Large intestine (tissue), 3 donors: ENCODE measurements around the gene SETD1B. TPM values are rescaled to one million over a fixed set of nuclear protein-coding genes. Genes with fewer than 3 reads are reported as not detected.
"Not testable (repeated sequence)": the region's sequence is repeated elsewhere in the genome, so short reads cannot be mapped to it uniquely, and the experiment has no call there.

ENCODE experiments used
- DNase-seq, 2 donors: peaks; one replicate each; pipeline versions ENCODE4 v3.0.0 to v3.0.0-alpha.2; 2013
- H3K27ac ChIP-seq: one replicate; pipeline ENCODE4 v1.5.1; 2013; ENCODE audit warnings: low read length
- H3K27me3 ChIP-seq: 2 replicates; pipeline ENCODE4 v1.6.1; 2013; ENCODE audit warnings: low read length; ENCODE audit not compliant: control insufficient read depth, insufficient read depth
- H3K36me3 ChIP-seq: 2 replicates; pipeline ENCODE4 v1.6.1; 2013; ENCODE audit warnings: low read length; ENCODE audit not compliant: control insufficient read depth, insufficient read depth
- H3K4me1 ChIP-seq: one replicate; pipeline ENCODE4 v1.6.1; 2013; ENCODE audit warnings: low read length; ENCODE audit not compliant: control insufficient read depth, insufficient read depth
- H3K4me3 ChIP-seq: one replicate; pipeline ENCODE4 v1.5.1; 2013; ENCODE audit warnings: low read length
- H3K9me3 ChIP-seq: one replicate; pipeline ENCODE4 v1.6.1; 2013; ENCODE audit warnings: mild to moderate bottlenecking, low read depth, low read length, moderate library complexity; ENCODE audit not compliant: control insufficient read depth
- WGBS: methylation state at CpG from one replicate; pipeline ENCODE4 v1.1.5; 2013; ENCODE audit warnings: low lambda C conversion rate; ENCODE audit not compliant: insufficient coverage; 5-methylcytosine and 5-hydroxymethylcytosine counted together
- polyA plus RNA-seq: library from polyadenylated mRNA; unstranded; fragments of 120-200 nt; gene quantifications from one replicate; pipeline ENCODE4 v1.2.1, GENCODE V29; 2013

Gene SETD1B
- polyA plus RNA-seq, 1 donor: 14.2 TPM

DNA sequence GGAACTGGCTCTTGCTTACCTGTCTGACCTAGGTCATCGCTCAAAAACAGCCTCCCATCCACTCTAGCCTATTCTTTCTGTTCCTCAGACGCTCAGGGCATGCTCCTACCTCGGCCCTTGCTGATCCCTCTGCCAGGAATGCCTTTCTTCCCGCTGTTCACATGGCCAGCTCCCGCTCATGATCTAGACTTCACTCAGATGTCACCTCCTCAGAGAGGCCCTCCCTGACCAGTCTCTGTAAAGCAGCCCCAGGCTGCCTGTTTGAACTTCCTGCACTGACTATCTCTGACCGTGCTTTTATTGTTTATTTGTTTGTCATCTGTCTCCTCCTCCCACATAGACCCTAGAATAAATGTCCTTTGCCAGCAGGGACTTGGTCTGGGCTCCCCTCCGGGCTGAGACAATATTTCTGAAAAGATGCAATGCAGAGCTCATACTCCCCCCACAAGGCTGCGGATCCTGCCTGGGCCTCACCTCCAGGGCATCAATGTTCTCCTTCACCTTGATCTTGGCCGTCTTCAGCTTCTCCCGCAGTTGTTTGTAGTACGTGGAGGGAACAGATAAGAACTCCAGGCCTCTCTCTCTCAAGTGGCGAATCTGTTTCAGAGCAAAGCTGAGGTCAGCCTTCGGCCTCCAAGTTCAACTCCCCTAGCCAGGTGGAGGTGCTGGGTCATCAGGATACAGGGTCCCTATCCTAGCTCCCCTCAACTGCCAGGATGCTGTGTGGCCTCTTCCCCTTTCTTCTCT lies 39.6 kb downstream of the SETD1B start:
- no peak overlapping the region for H3K4me3 ChIP-seq
- DNase-seq: no peak
- H3K9me3 ChIP-seq: no peaks in the 10 kb centered on the region
- no peaks in the 10 kb centered on the region for H3K36me3 ChIP-seq
- no peaks in the 10 kb centered on the region for H3K27me3 ChIP-seq
- peaks cover 4% of the 10 kb centered on the region for H3K4me1 ChIP-seq
- H3K27ac ChIP-seq: no peak overlapping the region
- WGBS: 63% methylated on average over 4 of the region's 13 CpGs

- Histone ChIP-seq H3K4me1 (no peaks in the 10 kb centered on the region), H3K9me3 (no peaks in the 10 kb centered on the region), H3K36me3 (no peaks in the 10 kb centered on the region), H3K27me3 (no peaks in the 10 kb centered on the region), H3K4me3 (no peak overlapping the region), H3K27ac (no peak overlapping the region)
- no peak for DNase-seq
- WGBS: no CpG with 5 or more reads among the region's 1 CpG
Measured at GRCh38 chr12:121845701-121846100, 41.9 kb downstream of the SETD1B start.

- no CpG with 5 or more reads among the region's 6 CpGs for WGBS
- H3K4me3 ChIP-seq: no peak overlapping the region
- H3K36me3 ChIP-seq: no peaks in the 10 kb centered on the region
Measured at GRCh38 chr12:121849211-121849610, 45.4 kb downstream of the SETD1B start.

GRCh38 chr12:121849665-121850064 lies 45.9 kb downstream of the SETD1B start:
- no peaks in the 10 kb centered on the region for H3K27me3 ChIP-seq
- H3K4me1 ChIP-seq: no peaks in the 10 kb centered on the region
- no peaks in the 10 kb centered on the region for H3K36me3 ChIP-seq
- no CpG with 5 or more reads among the region's 13 CpGs for WGBS
- H3K27ac ChIP-seq: no peak overlapping the region
- no peaks in the 10 kb centered on the region for H3K9me3 ChIP-seq
- no peak for DNase-seq
- H3K4me3 ChIP-seq: no peak overlapping the region

More at GRCh38 chr12:121849211-121849610, 45.4 kb downstream of the SETD1B start:
- Histone ChIP-seq H3K27ac (no peak overlapping the region), H3K9me3 (no peaks in the 10 kb centered on the region), H3K27me3 (no peaks in the 10 kb centered on the region), H3K4me1 (no peaks in the 10 kb centered on the region)
- no peak for DNase-seq

DNA sequence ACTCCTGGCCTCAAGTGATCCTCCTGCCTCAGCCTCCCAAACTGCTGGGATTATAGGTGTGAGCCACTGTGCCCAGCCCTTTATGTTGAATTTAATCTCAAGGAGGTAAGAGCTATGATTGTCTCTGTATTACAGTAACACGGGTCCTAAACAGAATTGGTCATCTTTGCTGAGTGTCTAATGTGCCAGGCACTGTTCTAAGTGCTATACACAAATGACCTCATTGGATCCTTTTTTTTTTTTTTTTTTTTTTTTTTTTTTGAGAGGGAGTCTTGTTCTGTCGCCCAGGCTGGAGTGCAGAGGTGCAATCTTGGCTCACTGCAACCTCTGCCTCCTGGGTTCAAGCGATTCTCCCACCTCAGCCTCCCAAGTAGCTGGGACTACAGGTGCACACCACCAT lies 48.6 kb downstream of the SETD1B start:
- H3K4me3 ChIP-seq, H3K36me3 ChIP-seq, H3K27me3 ChIP-seq, H3K9me3 ChIP-seq, DNase-seq, H3K4me1 ChIP-seq, H3K27ac ChIP-seq: not testable (repeated sequence)
- no CpG with 5 or more reads among the region's 3 CpGs for WGBS

DNA sequence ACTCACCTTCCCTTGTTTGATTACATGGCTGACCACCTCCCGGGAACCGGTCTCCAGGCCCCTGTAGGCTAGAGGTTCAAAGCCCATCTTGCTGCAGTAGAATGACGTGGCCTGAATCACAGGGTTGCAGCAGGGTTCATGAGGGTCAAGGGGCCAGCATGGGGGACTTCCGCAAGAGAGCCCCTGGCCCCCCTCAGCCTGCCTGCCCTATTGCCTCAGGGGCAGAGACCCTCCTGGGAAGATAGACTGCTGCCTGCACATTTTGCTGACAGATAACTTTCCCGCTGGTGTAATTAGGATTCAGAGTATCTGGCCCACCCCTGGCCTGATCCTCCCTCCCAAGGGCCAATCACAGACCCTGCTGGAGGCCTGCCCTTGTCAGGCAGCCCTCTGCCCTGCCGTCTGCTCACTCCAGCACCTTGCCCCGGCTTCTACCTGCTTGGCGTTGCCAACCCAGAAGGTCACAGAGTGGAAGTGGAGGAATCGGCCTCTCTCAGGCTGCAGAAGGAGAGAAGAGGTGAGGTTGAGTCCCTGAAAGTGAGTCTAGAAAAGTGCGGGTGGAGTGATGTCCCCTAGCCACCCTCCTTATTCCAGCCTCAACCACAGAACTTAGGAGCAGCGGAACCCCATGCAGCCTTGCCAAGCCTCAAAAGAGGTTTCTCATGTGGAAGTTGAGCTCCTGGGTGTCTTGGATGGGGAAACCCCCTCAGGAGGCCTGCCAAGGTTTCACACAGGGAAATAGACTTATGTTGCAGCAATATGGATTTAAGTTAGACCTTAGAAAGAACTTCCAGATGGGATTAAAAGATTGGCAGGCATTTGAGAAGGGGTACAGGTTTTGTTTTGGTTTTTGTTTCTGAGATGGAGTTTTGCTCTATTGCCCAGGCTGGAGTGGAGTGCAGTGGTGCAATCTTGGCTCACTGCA lies 53.8 kb downstream of the SETD1B start:
- Histone ChIP-seq H3K27ac (no peak overlapping the region), H3K36me3 (no peaks in the 10 kb centered on the region), H3K9me3 (no peaks in the 10 kb centered on the region), H3K4me3 (no peak overlapping the region), H3K4me1 (no peaks in the 10 kb centered on the region), H3K27me3 (no peaks in the 10 kb centered on the region)
- peak in 1 of 2 donors; percentile 48 for DNase-seq
- whole genome bisulfite sequencing: no CpG with 5 or more reads among the region's 11 CpGs

GRCh38 chr12:121858318-121858661 lies 54.5 kb downstream of the SETD1B start:
- H3K9me3 ChIP-seq: no peaks in the 10 kb centered on the region
- no peaks in the 10 kb centered on the region for H3K36me3 ChIP-seq
- WGBS: no CpG with 5 or more reads among the region's 10 CpGs
- H3K27me3 ChIP-seq: no peaks in the 10 kb centered on the region
- no peaks in the 10 kb centered on the region for H3K4me1 ChIP-seq
- H3K4me3 ChIP-seq: no peak overlapping the region
- no peak overlapping the region for H3K27ac ChIP-seq
- DNase-seq: no peak

DNA sequence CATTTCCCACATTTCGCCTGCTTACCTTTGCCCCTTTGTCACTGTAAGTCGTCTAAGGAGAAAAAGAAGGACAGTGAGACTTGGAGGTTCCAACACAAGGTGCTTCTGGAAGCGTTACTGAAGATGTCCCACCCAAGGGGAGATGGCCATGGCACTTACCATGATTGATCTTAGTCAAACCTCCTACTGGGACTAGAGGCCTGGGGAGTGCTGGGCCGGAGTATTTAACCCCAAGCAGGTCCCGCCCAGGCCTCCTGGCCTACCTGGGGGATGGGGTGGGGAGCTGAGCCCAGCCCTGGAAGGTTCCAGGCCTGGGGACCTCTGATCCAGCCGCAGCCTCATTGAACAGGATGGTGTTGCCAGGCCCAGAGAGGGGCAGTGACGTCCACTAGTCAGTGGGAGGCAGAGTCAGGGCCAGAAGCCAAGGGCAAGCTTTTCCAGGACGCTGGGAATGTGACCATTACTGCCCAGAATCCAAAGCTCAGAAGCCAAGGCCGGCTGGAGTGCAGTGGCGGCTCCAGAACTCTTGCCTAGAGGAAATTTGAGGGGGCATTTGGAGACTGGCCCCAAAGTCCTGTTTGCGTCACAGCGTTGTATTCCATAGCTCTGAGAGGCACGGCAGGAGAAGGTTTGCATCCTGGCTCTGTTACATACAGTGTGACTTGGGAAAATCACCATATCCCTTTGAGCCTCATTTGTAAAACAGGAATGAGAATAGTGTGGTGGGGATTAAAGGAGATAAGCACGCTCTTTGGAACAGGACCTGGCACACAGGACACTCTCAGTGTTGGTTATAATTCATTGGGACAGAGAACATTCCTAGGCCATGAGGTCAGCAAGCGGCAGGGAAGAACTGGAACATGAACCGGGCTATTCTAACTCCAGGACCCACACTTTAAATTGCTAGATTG lies 55.1 kb downstream of the SETD1B start, which contains the start of gene HPD:
Gene HPD, minus strand, starts transcription at position 198 of the 911 bp plus-strand sequence. Its CDS starts 36 bp downstream, at position 162.
- 67% methylated on average over 1 of the region's 16 CpGs for WGBS
- Histone ChIP-seq H3K36me3 (no peaks in the 10 kb centered on the region), H3K4me3 (no peak within 1 kb of the TSS)

DNA sequence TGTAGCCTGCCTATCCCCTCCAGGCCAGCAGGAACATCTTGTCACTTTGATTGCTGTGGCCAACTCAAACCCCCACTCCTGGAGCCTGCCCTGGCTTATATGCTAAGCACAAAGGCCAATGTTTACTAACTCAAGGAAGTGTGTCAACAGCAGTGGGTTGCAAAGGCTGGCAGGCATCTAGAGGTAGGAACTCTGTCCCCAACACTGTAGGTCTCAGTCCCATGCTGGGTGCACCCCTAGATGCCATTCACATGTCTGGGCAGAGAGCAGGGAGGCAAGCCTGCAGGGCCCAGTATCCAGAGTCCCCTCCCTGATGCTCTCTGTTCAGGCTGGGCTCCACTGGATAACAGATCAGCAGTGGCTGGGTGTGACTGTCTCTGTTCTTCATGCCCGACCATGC lies 56.4 kb downstream of the SETD1B start:
- Histone ChIP-seq H3K27ac (no peak overlapping the region), H3K27me3 (no peaks in the 10 kb centered on the region), H3K4me1 (no peaks in the 10 kb centered on the region), H3K9me3 (no peaks in the 10 kb centered on the region), H3K36me3 (no peaks in the 10 kb centered on the region), H3K4me3 (no peak overlapping the region)
- no CpG with 5 or more reads among the region's 1 CpG for WGBS
- no peak for DNase-seq

More for the DNA sequence above, 55.1 kb downstream of the SETD1B start, which contains the start of gene HPD:
- DNase-seq: peak in 1 of 2 donors; percentile 53
- Histone ChIP-seq H3K27ac (no peak within 1 kb of the TSS), H3K4me1 (no peaks in the 10 kb centered on the region), H3K9me3 (no peaks in the 10 kb centered on the region), H3K27me3 (no peaks in the 10 kb centered on the region)

- not testable (repeated sequence) for H3K4me1 ChIP-seq, DNase-seq, H3K36me3 ChIP-seq, H3K27me3 ChIP-seq, H3K27ac ChIP-seq, H3K9me3 ChIP-seq, H3K4me3 ChIP-seq
- no CpG with 5 or more reads among the region's 4 CpGs for WGBS
Measured at GRCh38 chr12:121860699-121861098, 56.9 kb downstream of the SETD1B start.
